Fibroblast of lung (primary cell): ENCODE data around the gene CFLAR. TPM values are rescaled to one million over a fixed set of nuclear protein-coding genes. Genes with fewer than 3 reads are reported as not detected.

Experiments
- DNase-seq, 2 donors: peaks; one replicate each; pipeline versions ENCODE4 v3.0.0 to v3.0.0-alpha.2; 2010; ENCODE audit warnings: low read depth in 2 of 2
- H2AFZ ChIP-seq: 2 replicates; pipeline ENCODE4 v1.5.1; 2012; ENCODE audit warnings: low read length, control low read depth, inconsistent platforms
- H3K27ac ChIP-seq: 2 replicates; pipeline ENCODE4 v1.5.1; 2011; ENCODE audit warnings: low read length, control low read depth; ENCODE audit not compliant: insufficient read depth
- H3K27me3 ChIP-seq: 2 replicates; pipeline ENCODE4 v1.5.1; 2011; ENCODE audit warnings: mild to moderate bottlenecking, low read length; ENCODE audit not compliant: control insufficient read depth, insufficient read depth
- H3K36me3 ChIP-seq: 2 replicates; pipeline ENCODE4 v1.5.1; 2011; ENCODE audit warnings: low read length; ENCODE audit not compliant: control insufficient read depth, insufficient read depth
- H3K4me1 ChIP-seq: 2 replicates; pipeline ENCODE4 v1.5.1; 2011; ENCODE audit warnings: low read length; ENCODE audit not compliant: control insufficient read depth, insufficient read depth; ENCODE audit errors: extremely low read depth
- H3K4me2 ChIP-seq: 2 replicates; pipeline ENCODE4 v1.5.1; 2011; ENCODE audit warnings: low read length, control low read depth; ENCODE audit not compliant: insufficient read depth; ENCODE audit errors: extremely low read depth
- H3K4me3 ChIP-seq, 4 experiments: fragments of 200-600 bp in 1 of 4; sonication (generic) in 1 of 4; replicated peaks in 1 of 4; 2 replicates each; pipeline ENCODE4 v1.5.1; 2011 to 2016; ENCODE audit warnings: low read length in 4 of 4, low read depth in 3 of 4, mild to moderate bottlenecking in 3 of 4, control low read depth in 2 of 4, inconsistent platforms in 1 of 4, mixed read lengths in 1 of 4; ENCODE audit not compliant: insufficient read depth in 1 of 4; ENCODE audit errors: control extremely low read depth in 1 of 4
- H3K79me2 ChIP-seq: 2 replicates; pipeline ENCODE4 v1.5.1; 2012; ENCODE audit warnings: mild to moderate bottlenecking, low read length, inconsistent platforms; ENCODE audit not compliant: control insufficient read depth, insufficient read depth
- H3K9ac ChIP-seq: 2 replicates; pipeline ENCODE4 v1.5.1; 2011; ENCODE audit warnings: mild to moderate bottlenecking, low read length, control low read depth; ENCODE audit not compliant: insufficient read depth
- H3K9me3 ChIP-seq: 2 replicates; pipeline ENCODE4 v1.5.1; 2012; ENCODE audit warnings: low read depth, low read length; ENCODE audit not compliant: control insufficient read depth, insufficient read depth
- H4K20me1 ChIP-seq: 2 replicates; pipeline ENCODE4 v1.5.1; 2011; ENCODE audit warnings: low read length; ENCODE audit not compliant: control insufficient read depth, insufficient read depth; ENCODE audit errors: extremely low read depth
- EZH2 ChIP-seq: IDR thresholded peaks from 2 replicates; pipeline ENCODE4 v1.5.1; 2012; ENCODE audit warnings: low read length, control low read depth, mild to moderate bottlenecking; ENCODE audit errors: missing control alignments
- polyA plus RNA-seq, 2 donors: library from polyadenylated mRNA; depleted of rRNA in 1 of 2; stranded (reverse) in 1 of 2; unstranded in 1 of 2; fragments of >200 nt; gene quantifications; 2 replicates each; pipeline ENCODE4 v1.2.1, GENCODE V29; 2011 to 2012; ENCODE audit warnings: missing spikeins in 1 of 2
- total RNA-seq: library from RNA; depleted of rRNA; stranded (reverse); fragments of >200 nt; gene quantifications from 2 replicates; pipeline ENCODE4 v1.2.1, GENCODE V29; 2014
- TF ChIP-seq, protein P1 (sequence below), 2 donors: IDR thresholded peaks in 1 of 2; conservative IDR thresholded peaks in 1 of 2; 1 replicate in 1 of 2; 2 replicates in 1 of 2; pipeline ENCODE4 v1.5.1; 2011 to 2012; ENCODE audit warnings: low read length in 2 of 2, control low read depth in 1 of 2, inconsistent platforms in 1 of 2, low read depth in 1 of 2, mild to moderate bottlenecking in 1 of 2

CFLAR gene
- total and polyA plus RNA-seq, 2 donors (not counting 1 experiment from before 2014, with no cell fraction given), result 39.3 to 80.4 TPM

DNA sequence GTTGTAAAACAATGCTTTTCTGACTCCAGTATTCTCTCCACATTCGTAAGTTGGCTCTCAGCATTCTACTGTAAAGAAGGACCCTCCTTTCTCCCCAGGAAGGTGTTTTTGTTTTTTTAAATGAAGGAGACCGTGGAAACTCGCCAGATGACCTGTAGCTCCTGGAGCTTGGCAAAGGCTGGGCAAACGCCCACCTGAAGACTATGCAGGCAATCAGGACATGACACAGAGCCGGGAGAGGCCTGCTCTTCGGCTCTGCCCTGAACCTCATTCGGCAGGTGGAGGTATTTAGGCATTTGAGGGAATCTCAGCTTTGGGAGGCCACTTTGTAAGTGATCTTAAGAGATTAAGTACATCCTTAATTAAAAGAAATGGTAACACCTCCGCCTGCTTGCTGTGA lies 84.4 kb downstream of the CFLAR start:
- H3K9ac ChIP-seq, result no peak overlapping the region
- DNase-seq, result no peak
- no peaks in the 10 kb centered on the region for H3K36me3 ChIP-seq
- TF ChIP-seq, protein P1, sequence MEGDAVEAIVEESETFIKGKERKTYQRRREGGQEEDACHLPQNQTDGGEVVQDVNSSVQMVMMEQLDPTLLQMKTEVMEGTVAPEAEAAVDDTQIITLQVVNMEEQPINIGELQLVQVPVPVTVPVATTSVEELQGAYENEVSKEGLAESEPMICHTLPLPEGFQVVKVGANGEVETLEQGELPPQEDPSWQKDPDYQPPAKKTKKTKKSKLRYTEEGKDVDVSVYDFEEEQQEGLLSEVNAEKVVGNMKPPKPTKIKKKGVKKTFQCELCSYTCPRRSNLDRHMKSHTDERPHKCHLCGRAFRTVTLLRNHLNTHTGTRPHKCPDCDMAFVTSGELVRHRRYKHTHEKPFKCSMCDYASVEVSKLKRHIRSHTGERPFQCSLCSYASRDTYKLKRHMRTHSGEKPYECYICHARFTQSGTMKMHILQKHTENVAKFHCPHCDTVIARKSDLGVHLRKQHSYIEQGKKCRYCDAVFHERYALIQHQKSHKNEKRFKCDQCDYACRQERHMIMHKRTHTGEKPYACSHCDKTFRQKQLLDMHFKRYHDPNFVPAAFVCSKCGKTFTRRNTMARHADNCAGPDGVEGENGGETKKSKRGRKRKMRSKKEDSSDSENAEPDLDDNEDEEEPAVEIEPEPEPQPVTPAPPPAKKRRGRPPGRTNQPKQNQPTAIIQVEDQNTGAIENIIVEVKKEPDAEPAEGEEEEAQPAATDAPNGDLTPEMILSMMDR (conservative IDR thresholded peaks at IDR 0.05 in 1 of 2, IDR thresholded peaks at IDR 0.05 in 1 of 2; ENCODE audit: low read depth in 1 of 2, low read length in 2 of 2), result no peak
- no peak for TF ChIP-seq EZH2
- no peak overlapping the region for H2AFZ ChIP-seq
- no peak overlapping the region for H3K4me3 ChIP-seq
- no peaks in the 10 kb centered on the region for H3K79me2 ChIP-seq
- no peaks in the 10 kb centered on the region for H3K27me3 ChIP-seq
- H3K4me1 ChIP-seq, result no peaks in the 10 kb centered on the region
- no peak overlapping the region for H3K27ac ChIP-seq
- no peak overlapping the region for H3K4me2 ChIP-seq
- no peaks in the 10 kb centered on the region for H3K9me3 ChIP-seq
- no peaks in the 10 kb centered on the region for H4K20me1 ChIP-seq

GRCh38 chr2:201201371-201201770 lies 85.4 kb downstream of the CFLAR start:
- H3K4me1 ChIP-seq, result no peaks in the 10 kb centered on the region
- H3K79me2 ChIP-seq, result no peaks in the 10 kb centered on the region
- no peaks in the 10 kb centered on the region for H3K27me3 ChIP-seq
- no peak for DNase-seq
- TF ChIP-seq, protein P1 (conservative IDR thresholded peaks at IDR 0.05 in 1 of 2, IDR thresholded peaks at IDR 0.05 in 1 of 2; ENCODE audit: low read depth in 1 of 2, low read length in 2 of 2), result no peak
- TF ChIP-seq EZH2, result no peak
- H3K36me3 ChIP-seq, result no peaks in the 10 kb centered on the region
- no peak overlapping the region for H3K4me2 ChIP-seq
- no peaks in the 10 kb centered on the region for H4K20me1 ChIP-seq
- no peak overlapping the region for H3K27ac ChIP-seq
- no peaks in the 10 kb centered on the region for H3K9me3 ChIP-seq
- H2AFZ ChIP-seq, result no peak overlapping the region
- no peak overlapping the region for H3K9ac ChIP-seq
- no peak overlapping the region for H3K4me3 ChIP-seq

GRCh38 chr2:201203916-201204654 lies 88.1 kb downstream of the CFLAR start:
- no peak for TF ChIP-seq EZH2
- TF ChIP-seq, protein P1 (conservative IDR thresholded peaks at IDR 0.05 in 1 of 2, IDR thresholded peaks at IDR 0.05 in 1 of 2; ENCODE audit: low read depth in 1 of 2, low read length in 2 of 2), result no peak
- peak; percentile 3 to 59 for DNase-seq
- Histone ChIP-seq H2AFZ (no peak overlapping the region), H3K79me2 (no peaks in the 10 kb centered on the region), H3K4me3 (no peak overlapping the region), H3K4me1 (no peaks in the 10 kb centered on the region), H3K4me2 (no peak overlapping the region), H4K20me1 (no peaks in the 10 kb centered on the region), H3K36me3 (no peaks in the 10 kb centered on the region), H3K27me3 (no peaks in the 10 kb centered on the region), H3K9ac (no peak overlapping the region), H3K9me3 (no peaks in the 10 kb centered on the region), H3K27ac (no peak overlapping the region)
